H1 (cell line): ENCODE results near the gene STK16. TPM values are rescaled to one million over a fixed set of nuclear protein-coding genes. Genes with fewer than 3 reads are reported as not detected.

Source experiments
- CTCF ChIP-seq, 3 experiments: IDR thresholded peaks; 1 replicate in 2 of 3; 2 replicates in 1 of 3; pipeline versions ENCODE4 v1.5.1 to v1.6.1; 2011; ENCODE audit warnings: low read length in 3 of 3, mild to moderate bottlenecking in 3 of 3, inconsistent platforms in 2 of 3, low read depth in 1 of 3, moderate library complexity in 1 of 3; ENCODE audit not compliant: insufficient read depth in 1 of 3; ENCODE audit errors: control extremely low read depth in 1 of 3
- GTF2F1 ChIP-seq: IDR thresholded peaks from 2 replicates; pipeline ENCODE4 v1.6.1; 2012; ENCODE audit warnings: low read depth, low read length, improper control_type of control experiment, borderline replicate concordance
- KDM4A ChIP-seq: IDR thresholded peaks from one replicate; pipeline ENCODE4 v1.7.1; 2012; ENCODE audit warnings: low read depth, mild to moderate bottlenecking, moderate library complexity, low read length, inconsistent platforms; ENCODE audit not compliant: severe bottlenecking
- MAFK ChIP-seq: IDR thresholded peaks from 2 replicates; pipeline ENCODE4 v1.6.1; 2012; ENCODE audit warnings: low read depth, mild to moderate bottlenecking, improper control_type of control experiment, low read length
- POLR2A ChIP-seq, 2 experiments: IDR thresholded peaks; 1 replicate in 1 of 2; 2 replicates in 1 of 2; pipeline ENCODE4 v1.6.1; 2011; ENCODE audit warnings: low read depth in 2 of 2, low read length in 2 of 2, mild to moderate bottlenecking in 2 of 2; ENCODE audit errors: control extremely low read depth in 1 of 2
- SAP30 ChIP-seq: fragments of 300-600 bp; sonication (generic); IDR thresholded peaks from 2 replicates; pipeline ENCODE4 v1.7.1; 2012; ENCODE audit warnings: low read length, moderate library complexity, mild to moderate bottlenecking, inconsistent platforms; ENCODE audit not compliant: insufficient read depth, insufficient replicate concordance
- TBP ChIP-seq: IDR thresholded peaks from 2 replicates; pipeline ENCODE4 v1.6.1; 2011; ENCODE audit warnings: low read depth, low read length, improper control_type of control experiment
- YY1 ChIP-seq: IDR thresholded peaks from 2 replicates; pipeline ENCODE4 v1.6.1; 2011; ENCODE audit warnings: low read depth, mild to moderate bottlenecking, low read length
- polyA plus RNA-seq, 7 experiments: library from polyadenylated mRNA; depleted of rRNA in 3 of 7; stranded (reverse) in 5 of 7; unstranded in 2 of 7; fragments of >200 nt in 5 of 7; fragments of 200-250 nt in 2 of 7; gene quantifications; 1 replicate in 5 of 7; 2 replicates in 1 of 7; 4 replicates in 1 of 7; pipeline versions ENCODE4 v1.2.1 to v1.2.3, GENCODE V29; 2011 to 2013; ENCODE audit warnings: missing spikeins in 2 of 7, mixed read lengths in 2 of 7
- total RNA-seq: library from RNA; stranded (reverse); fragmentation: NEBNext Ultra II Directional; extraction: Animal tissue kit (Norgen Biotek cat#: 25700); gene quantifications from 2 replicates; pipeline ENCODE4 v1.2.1, GENCODE V29; 2021

STK16 gene
- total and polyA plus RNA-seq, 2 of the 8 experiments (the other 6 are each of a cell fraction or from before 2014, with no cell fraction given), result 21.3 to 51.4 TPM

DNA sequence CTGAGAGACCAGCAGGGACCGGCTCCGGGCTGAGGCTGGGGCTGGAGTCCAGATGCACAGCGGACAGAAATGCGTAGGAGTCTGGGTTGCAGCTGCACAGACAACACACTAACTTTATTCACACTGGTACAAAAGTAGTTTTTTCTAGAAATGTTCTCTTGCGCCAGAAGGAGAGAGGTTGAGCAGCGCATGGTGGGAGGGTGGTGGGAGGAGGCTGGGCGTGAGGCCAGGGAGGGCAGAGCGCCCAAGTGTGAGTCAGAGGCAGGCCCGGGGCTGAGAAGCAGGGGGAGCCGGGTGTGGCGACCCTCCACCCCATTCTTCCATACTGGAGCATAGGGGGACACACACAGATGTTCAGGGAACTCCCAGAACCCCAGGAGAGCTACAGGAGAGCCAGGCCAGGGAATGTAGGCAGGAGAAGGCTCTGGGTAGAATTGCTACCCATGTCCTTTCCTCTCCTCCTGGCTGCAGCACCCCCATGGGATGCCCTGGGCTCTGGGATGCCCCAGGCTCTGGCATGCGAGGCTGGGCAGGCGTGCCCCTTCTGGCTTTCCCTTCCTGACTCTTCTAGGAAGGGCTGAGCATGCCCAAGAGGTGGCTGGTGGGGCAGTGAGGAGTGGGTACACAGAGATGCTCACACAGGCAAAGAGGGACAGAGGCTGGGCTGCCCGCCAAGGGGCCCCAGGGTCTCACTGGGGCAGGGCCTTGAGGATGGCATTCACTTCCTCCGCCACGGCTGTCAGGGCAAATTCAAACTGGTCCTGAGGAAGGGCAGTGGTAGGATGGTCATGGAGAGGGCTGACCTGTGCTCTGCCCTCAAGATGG lies 44.5 kb downstream of the STK16 start (continued):
- TF ChIP-seq MAFK (no peak), TBP (no peak), CTCF (IDR thresholded peaks at IDR 0.05; ENCODE audit: control extremely low read depth in 1 of 3, insufficient read depth in 1 of 3, low read depth in 1 of 3, low read length in 3 of 3) (no peak), KDM4A (no peak), POLR2A (IDR thresholded peaks at IDR 0.05; ENCODE audit: control extremely low read depth in 1 of 2, low read depth in 2 of 2, low read length in 2 of 2) (no peak), GTF2F1 (no peak), YY1 (no peak), SAP30 (no peak)
